ENCODE data around the gene MMEL1.

DNA sequence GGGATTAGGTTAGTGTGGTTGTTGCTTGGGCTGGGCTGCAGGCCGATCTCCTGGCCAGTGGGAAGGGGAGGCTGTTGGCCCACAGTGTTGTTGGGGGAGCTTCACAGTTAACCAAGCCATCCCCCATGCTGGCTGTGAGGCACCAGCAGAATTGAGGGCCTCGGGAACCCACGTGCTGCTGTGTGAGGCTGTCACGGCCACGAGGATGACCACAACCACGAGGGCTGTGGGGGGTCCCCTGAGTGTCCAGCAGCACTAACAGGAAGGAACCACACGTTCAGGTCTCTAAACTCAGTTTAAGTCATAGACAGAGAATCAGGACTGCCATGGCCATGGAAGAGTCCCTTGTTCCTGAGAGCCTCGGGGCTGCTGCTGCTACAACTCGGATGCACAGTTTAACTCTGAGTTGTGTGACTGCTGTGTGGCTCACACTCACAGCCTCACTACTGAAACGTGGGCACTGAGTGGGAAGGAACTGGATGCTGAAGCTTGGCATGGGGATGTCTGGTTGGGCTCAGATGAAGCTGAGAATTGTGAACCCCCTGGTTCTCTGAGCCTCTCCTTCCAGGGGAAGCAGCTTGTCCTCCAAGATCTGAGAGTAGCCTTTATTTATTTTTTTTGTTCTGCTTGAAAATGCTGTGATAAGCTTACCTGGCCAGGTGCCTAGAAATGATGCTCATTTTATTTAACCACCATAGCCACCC, 4.8 kb upstream of the MMEL1 start:
- TF ChIP-seq, protein P1, sequence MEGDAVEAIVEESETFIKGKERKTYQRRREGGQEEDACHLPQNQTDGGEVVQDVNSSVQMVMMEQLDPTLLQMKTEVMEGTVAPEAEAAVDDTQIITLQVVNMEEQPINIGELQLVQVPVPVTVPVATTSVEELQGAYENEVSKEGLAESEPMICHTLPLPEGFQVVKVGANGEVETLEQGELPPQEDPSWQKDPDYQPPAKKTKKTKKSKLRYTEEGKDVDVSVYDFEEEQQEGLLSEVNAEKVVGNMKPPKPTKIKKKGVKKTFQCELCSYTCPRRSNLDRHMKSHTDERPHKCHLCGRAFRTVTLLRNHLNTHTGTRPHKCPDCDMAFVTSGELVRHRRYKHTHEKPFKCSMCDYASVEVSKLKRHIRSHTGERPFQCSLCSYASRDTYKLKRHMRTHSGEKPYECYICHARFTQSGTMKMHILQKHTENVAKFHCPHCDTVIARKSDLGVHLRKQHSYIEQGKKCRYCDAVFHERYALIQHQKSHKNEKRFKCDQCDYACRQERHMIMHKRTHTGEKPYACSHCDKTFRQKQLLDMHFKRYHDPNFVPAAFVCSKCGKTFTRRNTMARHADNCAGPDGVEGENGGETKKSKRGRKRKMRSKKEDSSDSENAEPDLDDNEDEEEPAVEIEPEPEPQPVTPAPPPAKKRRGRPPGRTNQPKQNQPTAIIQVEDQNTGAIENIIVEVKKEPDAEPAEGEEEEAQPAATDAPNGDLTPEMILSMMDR (conservative IDR thresholded peaks at IDR 0.05 in 1 of 2, IDR thresholded peaks at IDR 0.05 in 1 of 2; ENCODE audit: low read depth in 1 of 2, low read length in 2 of 2): no peak
- no peak for TF ChIP-seq EZH2 (IDR thresholded peaks at IDR 0.05; ENCODE audit: low read length, missing control alignments)

Data from fibroblast of lung (primary cell).